Measurements from ENCODE around the gene STXBP6. TPM values are rescaled to one million over a fixed set of nuclear protein-coding genes. Genes with fewer than 3 reads are reported as not detected.
"Not testable (repeated sequence)": the region's sequence is repeated elsewhere in the genome, so short reads cannot be mapped to it uniquely, and the experiment has no call there.

Gene STXBP6
- polyA plus RNA-seq, 3 donors: 8.1 to 9.9 (median 8.4) TPM

- no peak for DNase-seq (ENCODE audit: extremely low read depth in 1 of 11, low read depth in 9 of 11, low spot score in 4 of 11)
Observed at GRCh38 chr14:24972844-24973243, 77.1 kb downstream of the STXBP6 start.

GRCh38 chr14:24971255-24971654, 78.7 kb downstream of the STXBP6 start:
- no peak for DNase-seq (ENCODE audit: extremely low read depth in 1 of 11, low read depth in 9 of 11, low spot score in 4 of 11)

DNA sequence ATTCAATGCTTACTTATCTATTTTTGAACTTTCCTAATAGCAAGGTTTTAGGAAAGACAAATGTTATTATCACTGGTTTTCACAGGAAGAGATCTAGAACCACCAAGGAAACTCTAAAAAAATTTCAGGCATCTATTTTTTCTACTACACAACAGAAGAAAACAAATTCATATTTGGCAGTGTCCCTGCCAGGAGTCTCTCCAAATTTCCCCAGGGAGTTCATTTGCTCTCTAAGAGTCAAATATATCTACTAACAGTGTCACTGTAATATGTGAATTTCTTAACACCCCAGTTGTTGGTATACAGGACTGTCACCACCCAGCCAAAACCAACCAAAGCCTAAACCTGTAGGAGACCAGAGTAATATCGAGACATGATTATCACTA, 83.4 kb downstream of the STXBP6 start:
- no peak for DNase-seq (ENCODE audit: extremely low read depth in 1 of 11, low read depth in 9 of 11, low spot score in 4 of 11)

GRCh38 chr14:24965934-24966578, 83.9 kb downstream of the STXBP6 start:
- DNase-seq (ENCODE audit: extremely low read depth in 1 of 11, low read depth in 9 of 11, low spot score in 4 of 11): no peak

- no peak for DNase-seq (ENCODE audit: extremely low read depth in 1 of 11, low read depth in 9 of 11, low spot score in 4 of 11)
Observed at GRCh38 chr14:24965578-24965933, 84.4 kb downstream of the STXBP6 start.

DNA sequence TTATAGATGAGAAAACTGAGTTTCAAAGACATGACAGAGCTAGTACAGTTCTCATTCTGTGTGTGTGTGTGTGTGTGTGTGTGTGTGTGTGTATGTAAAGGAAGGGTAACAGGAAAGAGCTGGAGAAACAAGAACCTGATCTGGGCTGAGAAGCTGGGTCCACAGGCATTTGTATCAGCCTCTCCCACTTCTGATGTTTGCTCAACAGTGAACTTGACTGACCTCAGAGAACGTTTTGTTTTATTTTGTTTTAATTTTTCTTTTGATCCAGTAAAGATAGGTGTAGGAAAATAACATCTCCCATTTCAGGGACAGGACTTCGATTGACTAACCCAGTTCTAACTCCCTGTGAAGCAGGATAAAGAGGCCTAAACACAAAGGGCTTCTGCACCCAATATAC, 85.4 kb downstream of the STXBP6 start:
- DNase-seq (ENCODE audit: extremely low read depth in 1 of 11, low read depth in 9 of 11, low spot score in 4 of 11): no peak

- DNase-seq (ENCODE audit: extremely low read depth in 1 of 11, low read depth in 9 of 11, low spot score in 4 of 11): no peak
Observed at GRCh38 chr14:24964048-24964447, 85.9 kb downstream of the STXBP6 start.

DNA sequence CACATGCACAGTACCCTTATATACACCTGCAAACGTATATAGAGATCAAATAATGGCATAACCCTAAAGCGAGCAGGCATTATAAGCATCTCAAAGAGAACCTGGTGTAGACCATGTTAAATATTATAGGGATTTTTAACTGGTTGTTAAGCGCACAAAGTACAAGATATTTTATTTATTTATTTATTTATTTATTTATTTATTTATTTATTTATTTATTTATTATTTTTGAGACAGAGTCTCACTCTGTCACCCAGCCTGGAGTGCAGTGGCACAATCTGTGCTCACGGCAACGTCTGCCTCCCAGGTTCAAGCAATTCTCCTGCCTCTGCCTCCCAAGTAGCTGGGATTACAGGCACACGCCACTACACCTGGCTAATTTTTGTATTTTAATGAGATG, 87.8 kb downstream of the STXBP6 start:
- DNase-seq (ENCODE audit: extremely low read depth in 1 of 11, low read depth in 9 of 11, low spot score in 4 of 11): not testable (repeated sequence)

DNA sequence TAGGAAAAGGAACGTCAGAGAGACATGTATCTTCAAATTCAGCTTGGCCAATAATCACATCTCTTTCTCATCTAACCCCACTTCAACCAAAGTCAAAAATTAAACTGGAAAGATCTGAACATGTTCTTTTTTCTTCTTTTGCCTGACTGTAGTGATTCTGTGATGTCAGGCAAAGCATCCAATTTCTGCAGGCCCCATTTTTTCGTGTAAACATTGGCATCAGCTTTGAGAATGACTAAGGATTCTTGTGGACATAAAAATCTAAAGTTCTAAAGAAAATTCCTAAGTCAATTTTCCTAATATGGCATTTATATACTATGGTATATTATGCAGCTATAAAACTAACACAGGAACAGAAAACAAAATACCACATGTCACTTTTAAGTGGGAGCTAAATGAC, 89.1 kb downstream of the STXBP6 start:
- no peak for DNase-seq (ENCODE audit: extremely low read depth in 1 of 11, low read depth in 9 of 11, low spot score in 4 of 11)

DNA sequence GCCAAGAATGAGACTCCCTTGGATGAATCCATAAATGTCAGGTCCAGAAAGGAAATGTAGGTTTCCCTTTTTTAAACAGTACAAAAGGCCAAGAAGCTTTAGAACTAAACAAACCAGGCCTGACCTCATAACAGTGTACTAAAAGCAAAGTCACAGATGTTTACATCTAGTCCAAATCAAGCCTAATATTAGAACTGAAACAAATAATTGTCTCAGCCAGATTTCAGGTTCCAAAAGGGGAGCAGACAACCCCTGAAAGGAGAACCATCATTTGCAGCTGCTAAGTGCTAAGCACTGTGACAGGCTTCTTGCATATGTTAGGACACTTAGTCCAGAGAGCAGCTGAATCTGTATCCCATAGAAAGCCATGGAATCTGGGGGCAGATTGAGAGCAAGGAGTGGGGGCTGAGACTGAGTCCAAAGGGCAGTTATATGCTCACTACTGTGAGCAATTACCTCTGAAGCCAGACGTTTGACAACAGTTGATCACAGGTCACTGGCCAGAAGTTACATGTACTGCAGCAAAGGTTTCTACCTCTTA, 90.1 kb downstream of the STXBP6 start:
- peak in 1 of 11 donors; percentile 35 for DNase-seq (ENCODE audit: extremely low read depth in 1 of 11, low read depth in 9 of 11, low spot score in 4 of 11)

- DNase-seq (ENCODE audit: extremely low read depth in 1 of 11, low read depth in 9 of 11, low spot score in 4 of 11): no peak
Observed at GRCh38 chr14:24958271-24958670, 91.7 kb downstream of the STXBP6 start.

GRCh38 chr14:24957814-24958213, 92.1 kb downstream of the STXBP6 start:
- DNase-seq (ENCODE audit: extremely low read depth in 1 of 11, low read depth in 9 of 11, low spot score in 4 of 11): no peak

- no peak for DNase-seq (ENCODE audit: extremely low read depth in 1 of 11, low read depth in 9 of 11, low spot score in 4 of 11)
Observed at GRCh38 chr14:24956104-24956503, 93.8 kb downstream of the STXBP6 start.

GRCh38 chr14:24954700-24955037, 95.3 kb downstream of the STXBP6 start:
- peak in 2 of 11 donors; percentile 21 to 47 for DNase-seq (ENCODE audit: extremely low read depth in 1 of 11, low read depth in 9 of 11, low spot score in 4 of 11)

DNA sequence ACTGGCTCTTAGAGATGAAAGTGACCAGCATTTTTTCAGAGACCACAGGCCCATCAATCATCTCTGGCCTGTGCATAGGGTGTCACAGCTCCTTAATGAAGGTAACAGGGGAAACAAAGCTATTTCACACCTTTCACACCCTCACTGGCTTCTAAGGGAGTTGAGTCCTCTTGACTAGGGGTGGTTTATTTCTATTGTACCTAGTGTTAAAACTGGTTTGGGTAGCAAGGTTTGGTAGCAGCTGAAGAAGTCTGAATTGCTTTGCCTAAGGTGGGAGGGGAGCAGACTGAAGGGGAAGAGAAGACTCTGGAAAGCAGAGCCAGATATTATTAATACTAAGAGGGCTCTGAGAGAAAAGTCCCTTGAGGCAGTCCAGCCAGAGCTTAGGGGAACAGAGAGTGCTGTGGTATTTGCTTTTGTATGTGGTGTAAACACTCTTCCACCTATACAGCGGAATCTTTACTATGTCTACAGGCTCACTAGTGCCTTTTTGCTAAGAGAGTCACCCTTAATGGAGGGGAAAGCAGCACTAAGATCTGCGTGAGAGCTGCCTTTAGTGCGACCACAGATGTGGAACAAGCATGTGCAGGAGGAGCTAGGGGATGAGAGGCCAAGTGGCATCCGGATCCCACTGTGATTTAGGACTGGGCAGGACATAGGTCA, 95.8 kb downstream of the STXBP6 start:
- DNase-seq (ENCODE audit: extremely low read depth in 1 of 11, low read depth in 9 of 11, low spot score in 4 of 11): peak in 6 of 11 donors; percentile 28 to 66 (median 40)

DNA sequence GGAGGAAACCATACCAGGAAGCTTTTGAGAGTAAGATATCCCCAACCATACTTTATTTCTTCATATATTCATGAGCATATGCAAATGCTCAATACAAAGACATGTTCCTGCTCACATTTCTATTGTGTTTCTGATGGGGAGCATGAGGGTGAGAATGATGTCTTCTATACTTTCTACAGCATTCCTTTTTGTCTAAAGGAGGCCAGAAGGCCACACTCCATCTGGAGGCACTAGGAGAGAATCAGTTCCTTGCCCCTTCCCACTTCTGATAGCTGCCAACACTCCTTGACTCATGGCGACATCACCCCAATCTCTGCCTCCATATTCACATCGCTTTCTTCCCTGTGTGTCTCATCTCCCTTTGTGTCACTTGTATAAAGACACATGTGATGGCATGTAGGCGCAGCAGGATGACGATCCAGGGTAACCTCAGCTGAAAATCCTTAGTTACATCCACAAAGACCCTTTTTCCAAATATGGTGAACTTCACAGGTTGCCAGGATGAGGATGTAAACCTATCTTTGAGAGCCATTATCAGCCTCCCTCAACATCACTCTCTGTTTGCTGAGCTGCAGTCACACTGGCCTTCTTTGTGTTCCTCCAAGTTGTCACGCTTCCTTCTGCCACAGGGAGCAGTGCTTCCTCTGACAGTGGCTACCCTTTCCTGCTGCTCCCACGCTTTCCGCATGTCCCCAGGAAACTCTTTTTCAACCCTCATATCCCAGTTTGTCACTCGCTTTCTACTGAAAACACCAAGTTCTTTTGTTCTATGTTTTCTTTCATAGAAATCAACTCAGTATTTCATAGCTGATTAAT, 96.9 kb downstream of the STXBP6 start:
- no peak for DNase-seq (ENCODE audit: extremely low read depth in 1 of 11, low read depth in 9 of 11, low spot score in 4 of 11)

DNA sequence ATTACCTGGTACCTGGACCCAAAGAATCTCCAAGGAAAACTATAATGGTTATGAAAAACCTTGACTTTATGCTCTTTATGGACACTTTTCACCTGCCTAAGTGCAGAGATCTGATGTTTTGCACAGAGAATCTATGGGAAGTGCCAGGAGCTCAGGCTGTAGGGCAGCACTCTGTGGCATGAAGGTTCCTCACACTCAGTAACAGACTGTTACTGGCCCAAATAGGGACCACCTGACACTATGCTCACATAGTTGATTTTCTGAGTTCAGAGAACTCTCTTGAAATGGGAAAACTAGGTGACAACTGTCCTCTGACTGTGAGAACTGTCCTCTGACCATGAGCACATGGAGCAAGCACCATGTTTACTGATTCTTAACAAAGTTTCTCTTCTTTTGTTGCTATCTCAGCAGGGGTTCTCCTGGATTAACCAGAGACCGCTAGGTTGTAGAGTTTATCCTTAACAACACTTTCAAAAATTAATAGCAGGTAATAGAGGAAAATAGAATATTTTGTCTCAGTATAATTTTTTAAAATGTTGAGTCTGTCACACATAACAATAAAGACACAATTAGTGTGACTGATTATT, 101.6 kb downstream of the STXBP6 start:
- DNase-seq (ENCODE audit: extremely low read depth in 1 of 11, low read depth in 9 of 11, low spot score in 4 of 11): no peak

- DNase-seq (ENCODE audit: extremely low read depth in 1 of 11, low read depth in 9 of 11, low spot score in 4 of 11): no peak
Observed at GRCh38 chr14:24947131-24947530, 102.8 kb downstream of the STXBP6 start.

GRCh38 chr14:24944800-24945199, 105.1 kb downstream of the STXBP6 start:
- DNase-seq (ENCODE audit: extremely low read depth in 1 of 11, low read depth in 9 of 11, low spot score in 4 of 11): no peak

GRCh38 chr14:24943024-24943423, 106.9 kb downstream of the STXBP6 start:
- DNase-seq (ENCODE audit: extremely low read depth in 1 of 11, low read depth in 9 of 11, low spot score in 4 of 11): no peak
